CD4-positive, CD25-positive, alpha-beta regulatory T cell (primary cell): ENCODE measurements around the gene KLF14. TPM values are rescaled to one million over a fixed set of nuclear protein-coding genes. Genes with fewer than 3 reads are reported as not detected.
"Not testable (repeated sequence)": the region's sequence is repeated elsewhere in the genome, so short reads cannot be mapped to it uniquely, and the experiment has no call there.

Experiments used
- ATAC-seq, 2 donors: fragments of 150-1000 bp; cut with Tn5 transposase; one replicate each; pipeline ENCODE4 v1.10.0; 2021; ENCODE audit warnings: low read depth in 2 of 2, moderate number of reproducible peaks in 2 of 2, moderate library complexity in 1 of 2
- DNase-seq, 3 donors: peaks; one replicate each; pipeline versions ENCODE4 v3.0.0 to v3.0.0-alpha.2; 2012 to 2022; ENCODE audit warnings: mixed read lengths in 1 of 3
- H3K27ac ChIP-seq: one replicate; pipeline ENCODE4 v1.7.0; 2013; ENCODE audit warnings: mild to moderate bottlenecking, low read length; ENCODE audit not compliant: insufficient read depth, poor library complexity, severe bottlenecking
- H3K27me3 ChIP-seq: one replicate; pipeline ENCODE4 v1.7.0; 2013; ENCODE audit warnings: low read length; ENCODE audit not compliant: control insufficient read depth, insufficient read depth
- H3K36me3 ChIP-seq: one replicate; pipeline ENCODE4 v1.7.0; 2013; ENCODE audit warnings: mild to moderate bottlenecking, low read length, moderate library complexity; ENCODE audit not compliant: control insufficient read depth, insufficient read depth
- H3K4me1 ChIP-seq: 2 replicates; pipeline ENCODE4 v1.7.0; 2013; ENCODE audit warnings: mild to moderate bottlenecking, low read length; ENCODE audit not compliant: insufficient read depth, control insufficient read depth, poor library complexity, severe bottlenecking
- H3K4me3 ChIP-seq: one replicate; pipeline ENCODE4 v1.7.0; 2013; ENCODE audit warnings: low read depth, mild to moderate bottlenecking, low read length, moderate library complexity
- H3K9me3 ChIP-seq, 2 experiments: 1 replicate in 1 of 2; 2 replicates in 1 of 2; pipeline ENCODE4 v1.7.0; 2013; ENCODE audit warnings: low read length in 2 of 2, mild to moderate bottlenecking in 1 of 2, moderate library complexity in 1 of 2; ENCODE audit not compliant: control insufficient read depth in 2 of 2
- H3K27ac Mint-ChIP-seq, 3 donors: one replicate each; pipeline ENCODE4 v1.8.0; 2020 to 2022; ENCODE audit warnings: mild to moderate bottlenecking in 3 of 3, mixed read lengths in 3 of 3, moderate library complexity in 2 of 3
- H3K27me3 Mint-ChIP-seq: one replicate; pipeline ENCODE4 v1.8.0; 2022; ENCODE audit warnings: mild to moderate bottlenecking, mixed read lengths
- H3K36me3 Mint-ChIP-seq: one replicate; pipeline ENCODE4 v1.8.0; 2020; ENCODE audit warnings: mixed read lengths
- H3K4me1 Mint-ChIP-seq, 4 donors: one replicate each; pipeline ENCODE4 v1.8.0; 2020 to 2022; ENCODE audit warnings: mixed read lengths in 4 of 4, mild to moderate bottlenecking in 1 of 4
- H3K4me3 Mint-ChIP-seq, 4 donors: one replicate each; pipeline ENCODE4 v1.8.0; 2020 to 2022; ENCODE audit warnings: mild to moderate bottlenecking in 4 of 4, mixed read lengths in 4 of 4, moderate library complexity in 3 of 4
- H3K9me3 Mint-ChIP-seq, 7 donors: one replicate each; pipeline ENCODE4 v1.8.0; 2020 to 2022; ENCODE audit warnings: mixed read lengths in 7 of 7, mild to moderate bottlenecking in 3 of 7, moderate library complexity in 2 of 7
- polyA plus RNA-seq, 4 donors: library from polyadenylated mRNA; unstranded; fragments of 300-500 nt; fragmentation: Illumina TruSeq; gene quantifications; one replicate each; pipeline ENCODE4 v1.2.3, GENCODE V29; 2021
- total RNA-seq: library from RNA; stranded (reverse); gene quantifications from one replicate; pipeline ENCODE4 v1.2.3, GENCODE V29; 2022

The KLF14 gene
- total RNA-seq = not detected
- not detected for polyA plus RNA-seq

DNA sequence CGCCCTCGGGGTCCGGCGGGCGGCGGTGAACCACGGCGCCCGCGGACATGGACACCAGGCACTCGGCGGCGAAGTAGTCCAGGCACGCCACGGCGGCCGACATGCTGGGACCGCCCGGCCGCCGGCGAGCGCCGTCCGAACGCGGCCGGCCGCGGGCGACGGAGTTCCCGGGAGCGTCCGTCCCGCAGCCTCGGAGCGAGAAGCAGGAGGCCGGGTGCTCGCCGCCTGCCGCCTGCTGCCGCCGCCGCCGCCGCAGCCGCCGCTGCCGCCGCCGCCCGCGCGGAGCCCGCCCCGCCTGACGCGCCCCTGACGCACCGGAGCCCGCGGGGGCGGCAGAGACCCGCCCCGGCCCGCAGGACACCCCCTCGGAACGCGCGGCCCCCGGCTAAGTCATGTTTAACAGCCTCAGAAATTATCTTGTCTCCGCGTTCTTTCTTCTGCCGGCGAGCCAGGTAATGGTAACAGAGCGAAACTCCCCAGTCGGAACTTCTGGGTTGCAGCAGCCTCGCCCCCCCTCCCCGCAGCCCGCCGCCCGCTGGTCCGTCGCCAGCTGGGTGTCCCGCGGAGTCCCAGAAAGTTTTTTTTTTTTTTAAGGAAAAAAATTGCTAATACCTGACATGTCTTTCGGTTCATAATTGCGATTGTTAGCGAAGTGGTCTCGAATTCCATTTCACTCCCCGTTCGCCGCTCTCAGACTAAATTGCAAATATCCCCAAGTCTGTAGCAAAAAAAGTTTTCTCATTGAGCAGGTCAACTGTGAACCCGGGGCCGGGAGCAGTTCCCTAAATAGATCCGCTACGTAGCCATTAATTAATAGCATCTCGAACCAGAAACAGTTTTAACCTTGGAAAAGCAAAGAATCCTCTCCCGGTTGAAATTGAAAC is at the start of gene KLF14:
Gene KLF14 (minus strand): TSS at position 277 of the 884 bp plus-strand sequence. CDS start 174 bp downstream, at position 103.
- Histone ChIP-seq H3K27me3 (peaks cover 70% of the 10 kb centered on the region), H3K36me3 (no peaks in the 10 kb centered on the region), H3K4me1 (peaks cover 16% of the 10 kb centered on the region), H3K9me3 (peaks cover 3 to 14% of the 10 kb centered on the region in 2 experiments), H3K27ac (no peak within 1 kb of the TSS), H3K4me3 (peak within 1 kb of the TSS; percentile 74)
- Mint-ChIP-seq H3K27ac (no peak within 1 kb of the TSS), H3K27me3 (peaks cover 81% of the 10 kb centered on the region), H3K4me1 (peaks cover 5 to 14% (median 12%) of the 10 kb centered on the region in 4 donors), H3K4me3 (peak within 1 kb of the TSS; percentile 83 to 96 (median 88)), H3K9me3 (peaks cover 0 to 24% (median 2%) of the 10 kb centered on the region in 7 donors), H3K36me3 (no peaks in the 10 kb centered on the region)
- peak; percentile 14 to 33 (median 21) for DNase-seq
- ATAC-seq = peak in 1 of 2 donors; percentile 24

DNA sequence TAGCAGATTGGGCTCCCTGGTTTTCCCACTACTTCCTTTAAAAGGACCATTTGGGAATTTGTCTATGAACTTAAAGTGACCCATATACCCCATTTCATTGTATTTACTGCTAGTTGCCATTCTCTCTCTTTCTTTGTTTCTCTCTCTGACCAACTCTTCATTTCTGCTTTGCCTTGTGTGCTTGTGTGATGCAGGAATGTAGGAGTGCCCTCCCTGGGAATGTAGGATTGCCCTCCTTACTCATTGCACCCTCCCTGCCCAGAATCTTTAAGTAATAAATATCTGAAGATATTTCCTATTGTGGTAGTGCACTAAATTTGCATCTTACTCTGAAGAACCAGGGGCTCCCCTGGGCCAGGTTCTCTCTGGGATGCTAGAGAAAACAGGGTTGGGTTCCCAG is 47.3 kb upstream of the KLF14 start:
- ATAC-seq (no peak), DNase-seq (no peak)
- H3K4me3 ChIP-seq = no peak overlapping the region
- Mint-ChIP-seq H3K4me1 (no peaks in the 10 kb centered on the region), H3K4me3 (no peak overlapping the region), H3K27me3 (peaks cover 53% of the 10 kb centered on the region), H3K9me3 (peaks cover 0 to 7% (median 1%) of the 10 kb centered on the region in 7 donors), H3K27ac (peak overlapping the region in 1 of 3 donors; percentile 65), H3K36me3 (peaks cover 3% of the 10 kb centered on the region)
- no peaks in the 10 kb centered on the region for H3K4me1 ChIP-seq
- H3K9me3 ChIP-seq = no peaks in the 10 kb centered on the region
- H3K27ac ChIP-seq = no peak overlapping the region
- no peaks in the 10 kb centered on the region for H3K36me3 ChIP-seq
- H3K27me3 ChIP-seq = peaks cover 12% of the 10 kb centered on the region

DNA sequence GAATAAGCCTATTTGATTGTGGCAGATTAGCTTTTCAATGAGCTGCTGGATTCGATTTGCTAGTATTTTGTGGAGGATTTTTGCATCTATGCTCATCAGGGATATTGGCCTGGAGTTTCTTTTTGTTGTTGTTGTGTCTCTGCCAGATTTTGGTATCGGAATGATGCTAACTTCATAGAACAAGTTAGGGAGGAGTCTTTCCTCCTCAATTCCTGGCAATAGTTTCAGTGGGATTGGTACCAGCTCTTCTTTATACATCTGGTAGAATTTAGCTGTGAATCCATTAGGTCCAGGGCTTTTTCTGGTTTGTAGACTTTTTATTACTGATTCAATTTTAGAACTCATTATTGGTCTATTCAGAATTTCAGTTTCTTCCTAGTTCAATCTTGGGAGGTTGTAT is 43.4 kb upstream of the KLF14 start:
- no peak overlapping the region for H3K4me3 Mint-ChIP-seq
- H3K4me1 Mint-ChIP-seq = no peaks in the 10 kb centered on the region
- Histone ChIP-seq H3K36me3 (no peaks in the 10 kb centered on the region), H3K4me1 (no peaks in the 10 kb centered on the region), H3K27me3 (peaks cover 21% of the 10 kb centered on the region), H3K9me3 (peaks cover 0 to 5% of the 10 kb centered on the region in 2 experiments), H3K4me3 (no peak overlapping the region), H3K27ac (no peak overlapping the region)
- peaks cover 0 to 10% (median 1%) of the 10 kb centered on the region in 7 donors for H3K9me3 Mint-ChIP-seq
- no peak overlapping the region for H3K27ac Mint-ChIP-seq
- DNase-seq (no peak), ATAC-seq (no peak)
- peaks cover 40% of the 10 kb centered on the region for H3K27me3 Mint-ChIP-seq
- H3K36me3 Mint-ChIP-seq = peaks cover 3% of the 10 kb centered on the region

DNA sequence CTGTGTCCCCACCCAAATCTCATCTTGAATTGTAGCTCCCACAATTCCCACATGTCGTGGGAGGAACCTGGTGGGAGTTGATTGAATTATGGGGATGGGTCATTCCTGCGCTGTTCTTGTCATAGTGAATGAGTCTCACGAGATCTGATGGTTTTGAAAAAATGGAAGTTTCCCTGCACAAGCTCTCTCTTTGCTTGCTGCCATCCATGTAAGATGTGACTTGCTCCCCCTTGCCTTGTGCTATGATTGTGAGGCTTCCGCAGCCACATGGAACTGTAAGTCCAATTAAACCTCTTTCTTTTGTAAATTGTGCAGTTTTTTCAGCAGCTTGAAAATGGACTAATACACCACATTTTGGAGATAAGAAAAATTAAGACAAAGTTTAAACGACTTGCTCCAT is 38.4 kb upstream of the KLF14 start:
- H3K27ac Mint-ChIP-seq, H3K4me1 Mint-ChIP-seq, H3K4me1 ChIP-seq, H3K36me3 Mint-ChIP-seq, H3K4me3 Mint-ChIP-seq, DNase-seq, ATAC-seq, H3K36me3 ChIP-seq, H3K4me3 ChIP-seq, H3K27ac ChIP-seq: not testable (repeated sequence)
- Histone ChIP-seq H3K9me3 (peaks cover 13 to 25% of the 10 kb centered on the region in 2 experiments), H3K27me3 (peaks cover 21% of the 10 kb centered on the region)
- peaks cover 29% of the 10 kb centered on the region for H3K27me3 Mint-ChIP-seq
- H3K9me3 Mint-ChIP-seq = peaks cover 0 to 35% (median 12%) of the 10 kb centered on the region in 7 donors

DNA sequence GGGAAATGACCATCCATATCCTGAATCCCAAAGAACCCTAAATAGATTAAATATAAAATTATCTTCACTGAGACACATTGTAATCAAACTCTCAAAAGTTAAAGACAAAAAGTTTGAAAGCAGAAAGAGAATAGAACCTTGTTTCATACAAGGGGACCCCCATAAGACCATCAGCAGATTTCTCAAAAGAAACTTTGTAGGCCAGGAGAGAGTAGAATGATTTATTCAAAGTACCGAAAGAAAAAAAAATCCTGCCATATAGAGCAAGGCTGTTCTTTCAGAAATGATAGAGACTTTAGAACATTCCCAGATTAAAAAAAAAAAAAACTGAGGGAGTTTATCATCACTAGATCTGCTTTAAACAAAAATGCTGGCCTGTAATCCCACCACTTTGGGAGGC is 34.8 kb upstream of the KLF14 start:
- no peak overlapping the region for H3K4me3 ChIP-seq
- Mint-ChIP-seq H3K9me3 (peaks cover 0 to 42% (median 20%) of the 10 kb centered on the region in 7 donors), H3K36me3 (no peaks in the 10 kb centered on the region), H3K4me1 (no peaks in the 10 kb centered on the region), H3K27ac (no peak overlapping the region), H3K27me3 (peaks cover 39% of the 10 kb centered on the region), H3K4me3 (no peak overlapping the region)
- H3K4me1 ChIP-seq = no peaks in the 10 kb centered on the region
- DNase-seq (no peak), ATAC-seq (no peak)
- no peak overlapping the region for H3K27ac ChIP-seq
- H3K27me3 ChIP-seq = peaks cover 12% of the 10 kb centered on the region
- H3K36me3 ChIP-seq = no peaks in the 10 kb centered on the region
- H3K9me3 ChIP-seq = peaks cover 13 to 28% of the 10 kb centered on the region in 2 experiments

DNA sequence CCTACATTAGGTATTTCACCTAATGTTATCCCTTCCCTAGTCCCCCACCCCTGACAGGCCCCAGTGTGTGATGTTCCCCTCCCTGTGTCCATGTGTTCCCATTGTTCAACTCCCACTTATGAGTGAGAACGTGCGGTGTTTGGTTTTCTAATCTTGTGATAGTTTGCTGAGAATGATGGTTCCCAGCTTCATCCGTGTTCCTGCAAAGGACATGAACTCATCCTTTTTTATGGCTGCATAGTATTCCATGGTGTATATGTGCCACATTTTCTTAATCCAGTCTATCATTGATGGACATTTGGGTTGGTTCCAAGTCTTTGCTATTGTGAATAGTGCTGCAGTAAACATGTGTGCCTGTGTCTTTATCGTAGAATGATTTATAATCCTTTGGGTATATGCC is 30.6 kb upstream of the KLF14 start:
- Mint-ChIP-seq H3K9me3 (peaks cover 0 to 19% (median 8%) of the 10 kb centered on the region in 7 donors), H3K27me3 (peaks cover 46% of the 10 kb centered on the region)
- H3K27me3 ChIP-seq, ATAC-seq, H3K4me3 ChIP-seq, H3K36me3 Mint-ChIP-seq, DNase-seq, H3K27ac ChIP-seq, H3K4me1 ChIP-seq, H3K4me1 Mint-ChIP-seq, H3K27ac Mint-ChIP-seq, H3K36me3 ChIP-seq, H3K4me3 Mint-ChIP-seq: not testable (repeated sequence)
- H3K9me3 ChIP-seq = peaks cover 13 to 14% of the 10 kb centered on the region in 2 experiments

DNA sequence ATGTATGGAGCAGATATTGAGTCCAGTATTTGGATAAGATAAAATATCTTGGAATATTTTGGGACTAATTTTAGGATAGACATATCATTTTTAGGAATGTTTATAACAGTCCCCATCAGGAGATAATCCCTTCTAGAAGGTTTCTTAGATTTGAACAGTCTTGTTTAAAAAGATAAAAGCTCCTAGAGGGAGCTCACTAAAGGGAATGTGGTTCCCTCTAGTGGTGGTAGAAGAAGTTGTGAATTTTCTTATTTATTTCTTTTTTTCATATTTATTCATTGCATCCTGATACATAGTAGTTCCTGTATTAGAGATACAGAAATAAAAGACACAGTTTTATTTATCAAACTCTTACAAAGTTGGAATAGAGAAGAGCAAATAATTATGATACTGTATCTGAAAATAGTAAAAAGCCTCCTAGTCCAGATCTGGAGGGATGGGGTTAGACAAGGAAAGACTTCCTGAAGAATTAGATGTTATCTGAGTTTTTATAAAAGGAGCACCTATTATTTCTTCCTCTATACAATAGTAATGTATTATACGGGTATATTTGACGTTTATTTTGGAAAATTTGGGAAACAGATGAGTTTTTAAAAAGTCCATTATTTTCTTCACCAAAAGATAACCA is 24.5 kb upstream of the KLF14 start:
- H3K27ac ChIP-seq = no peak overlapping the region
- peak in 2 of 3 donors; percentile 45 to 72 for DNase-seq
- H3K4me1 Mint-ChIP-seq = peaks cover 0 to 5% (median 2%) of the 10 kb centered on the region in 4 donors
- H3K4me3 ChIP-seq = no peak overlapping the region
- H3K27ac Mint-ChIP-seq = no peak overlapping the region
- ATAC-seq = peak in 1 of 2 donors; percentile 34
- H3K36me3 ChIP-seq = no peaks in the 10 kb centered on the region
- H3K9me3 ChIP-seq = no peaks in the 10 kb centered on the region
- H3K36me3 Mint-ChIP-seq = no peaks in the 10 kb centered on the region
- no peaks in the 10 kb centered on the region for H3K4me1 ChIP-seq
- H3K4me3 Mint-ChIP-seq = peak overlapping the region in 1 of 4 donors; percentile 7
- H3K27me3 Mint-ChIP-seq = peaks cover 28% of the 10 kb centered on the region
- peaks cover 2% of the 10 kb centered on the region for H3K27me3 ChIP-seq
- H3K9me3 Mint-ChIP-seq = peaks cover 0 to 2% (median 0%) of the 10 kb centered on the region in 7 donors
